GM19372 (cell line): Measurements from ENCODE around the gene PIGZ.
A peak's percentile ranks its signal among the peaks of the same experiment; 100 is the strongest.
"Not testable (repeated sequence)": the region's sequence is repeated elsewhere in the genome, so short reads cannot be mapped to it uniquely, and the experiment has no call there.

Source experiments
- ATAC-seq: cut with Tn5 transposase; IDR thresholded peaks from one replicate; pipeline ENCODE4 v1.9.1; 2021; ENCODE audit warnings: mild to moderate bottlenecking, low read depth, moderate library complexity; ENCODE audit not compliant: unreplicated experiment

Gene PIGZ

DNA sequence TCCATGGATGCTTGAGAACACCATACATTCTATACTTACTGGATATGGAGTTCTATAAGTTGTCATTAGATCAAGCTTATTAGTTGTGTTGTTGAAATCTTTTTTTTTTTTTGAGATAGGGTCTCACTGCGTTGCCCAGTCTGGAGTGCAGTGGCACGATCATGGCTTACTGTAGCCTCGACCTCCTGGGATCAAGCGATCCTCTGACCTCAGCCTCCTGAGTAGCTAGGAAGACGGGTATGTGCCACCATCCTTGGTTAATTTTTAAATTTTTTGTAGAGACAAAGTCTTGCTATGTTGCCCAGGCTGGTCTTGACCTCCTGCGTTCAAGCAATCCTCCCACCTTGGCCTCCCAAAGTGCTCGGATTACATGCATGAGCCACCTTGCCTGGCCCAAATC lies 13.8 kb downstream of the PIGZ start:
- no peak for ATAC-seq

GRCh38 chr3:196951371-196951770 lies 17.3 kb downstream of the PIGZ start:
- no peak for ATAC-seq

GRCh38 chr3:196949750-196950149 lies 18.9 kb downstream of the PIGZ start:
- no peak for ATAC-seq

- ATAC-seq = no peak
Measured at GRCh38 chr3:196949285-196949619, 19.4 kb downstream of the PIGZ start.

GRCh38 chr3:196948442-196949284 lies 20.0 kb downstream of the PIGZ start:
- no peak for ATAC-seq

- no peak for ATAC-seq
Measured at GRCh38 chr3:196947860-196948441, 20.7 kb downstream of the PIGZ start.

GRCh38 chr3:196947136-196947859 lies 21.3 kb downstream of the PIGZ start:
- no peak for ATAC-seq

DNA sequence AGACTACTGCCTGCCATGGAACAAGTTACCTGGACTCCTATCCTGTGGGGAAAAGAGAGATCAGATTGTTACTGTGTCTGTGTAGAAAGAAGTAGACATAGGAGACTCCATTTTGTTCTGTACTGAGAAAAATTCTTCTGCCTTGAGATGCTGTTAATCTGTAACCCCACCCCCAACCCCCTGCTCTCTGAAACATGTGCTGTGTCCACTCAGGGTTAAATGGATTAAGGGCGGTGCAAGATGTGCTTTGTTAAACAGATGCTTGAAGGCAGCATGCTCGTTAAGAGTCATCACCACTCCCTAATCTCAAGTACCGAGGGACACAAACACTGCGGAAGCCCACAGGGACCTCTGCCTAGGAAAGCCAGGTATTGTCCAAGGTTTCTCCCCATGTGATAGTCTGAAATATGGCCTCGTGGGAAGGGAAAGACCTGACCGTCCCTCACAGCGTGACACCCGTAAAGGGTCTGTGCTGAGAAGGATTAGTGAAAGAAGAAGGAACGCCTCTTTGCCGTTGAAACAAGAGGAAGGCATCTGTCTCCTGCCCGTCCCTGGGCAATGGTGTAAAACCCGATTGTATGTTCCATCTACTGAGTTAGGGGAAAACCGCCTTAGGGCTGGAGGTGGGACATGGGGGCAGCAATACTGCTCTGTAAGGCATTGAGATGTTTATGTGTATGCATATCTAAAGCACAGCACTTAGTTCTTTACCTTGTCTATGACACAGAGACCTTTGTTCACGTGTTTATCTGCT lies 24.4 kb downstream of the PIGZ start:
- not testable (repeated sequence) for ATAC-seq

- ATAC-seq = peak; percentile 9
Measured at GRCh38 chr3:196942915-196943277, 25.7 kb downstream of the PIGZ start.

- ATAC-seq = peak; percentile 90
Measured at GRCh38 chr3:196942226-196942914, 26.3 kb downstream of the PIGZ start, which contains the start of gene NCBP2. Gene NCBP2, minus strand, starts transcription at chr3:196942528. Its CDS starts 25 bp downstream, at chr3:196942503.

- ATAC-seq = peak; percentile 21
Measured at GRCh38 chr3:196941729-196942225, 26.9 kb downstream of the PIGZ start.

DNA sequence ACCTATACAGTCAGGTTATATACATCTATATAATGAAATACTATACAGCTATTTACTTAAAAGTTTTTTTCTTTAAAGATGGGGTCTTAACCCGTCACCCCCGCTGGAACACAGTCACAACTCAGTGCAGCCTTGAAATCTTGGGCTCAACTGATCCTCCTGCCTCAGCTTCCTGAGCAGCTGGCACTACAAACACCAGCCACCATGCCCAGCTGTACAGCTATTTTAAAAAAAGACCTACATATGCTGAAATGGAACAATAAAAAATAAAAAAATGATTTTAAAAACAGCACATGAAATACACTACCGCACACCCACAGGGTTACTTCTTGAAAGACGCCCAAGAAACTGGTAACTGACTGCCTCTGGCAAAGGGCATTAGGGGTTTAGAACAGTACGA lies 30.1 kb downstream of the PIGZ start:
- ATAC-seq = no peak

- ATAC-seq = no peak
Measured at GRCh38 chr3:196938124-196938523, 30.5 kb downstream of the PIGZ start.

DNA sequence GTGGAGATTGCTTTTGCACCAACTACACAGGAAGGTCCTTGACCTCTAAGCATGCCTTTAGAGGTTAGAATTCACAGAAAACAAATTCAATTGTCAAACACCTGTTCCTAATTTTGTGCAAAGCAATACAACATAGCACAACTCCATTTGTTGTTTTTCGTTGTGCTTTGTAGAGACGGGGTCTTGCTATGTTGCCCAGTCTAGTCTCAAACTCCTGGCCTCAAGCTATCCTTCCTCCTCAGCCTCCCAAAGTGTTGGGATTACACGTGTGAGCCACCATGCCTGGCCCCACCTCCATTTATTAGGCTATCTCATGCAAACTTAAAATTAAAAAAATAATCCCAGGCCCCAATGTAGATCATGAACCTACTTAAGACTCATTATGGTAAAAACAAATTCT lies 32.3 kb downstream of the PIGZ start:
- no peak for ATAC-seq

DNA sequence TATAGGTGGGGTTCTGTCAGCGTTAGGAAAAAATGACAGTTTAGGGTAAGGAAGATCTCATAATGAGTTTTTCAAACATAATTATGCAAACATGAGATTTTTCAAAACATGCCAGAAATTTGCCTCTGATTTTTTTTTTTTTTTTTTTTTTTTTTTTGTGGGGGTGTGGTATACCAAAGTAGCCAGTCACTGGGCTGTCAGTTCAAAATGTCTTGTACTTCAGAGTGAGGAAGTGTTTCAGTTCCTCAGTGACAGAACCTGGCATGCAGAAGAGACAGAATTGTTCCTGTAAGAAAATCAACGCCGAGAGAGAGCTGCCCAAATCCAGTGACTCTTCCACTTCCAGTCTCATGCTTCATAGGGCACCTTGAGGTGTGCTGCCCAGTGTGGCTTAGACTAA lies 36.0 kb downstream of the PIGZ start:
- ATAC-seq = no peak

DNA sequence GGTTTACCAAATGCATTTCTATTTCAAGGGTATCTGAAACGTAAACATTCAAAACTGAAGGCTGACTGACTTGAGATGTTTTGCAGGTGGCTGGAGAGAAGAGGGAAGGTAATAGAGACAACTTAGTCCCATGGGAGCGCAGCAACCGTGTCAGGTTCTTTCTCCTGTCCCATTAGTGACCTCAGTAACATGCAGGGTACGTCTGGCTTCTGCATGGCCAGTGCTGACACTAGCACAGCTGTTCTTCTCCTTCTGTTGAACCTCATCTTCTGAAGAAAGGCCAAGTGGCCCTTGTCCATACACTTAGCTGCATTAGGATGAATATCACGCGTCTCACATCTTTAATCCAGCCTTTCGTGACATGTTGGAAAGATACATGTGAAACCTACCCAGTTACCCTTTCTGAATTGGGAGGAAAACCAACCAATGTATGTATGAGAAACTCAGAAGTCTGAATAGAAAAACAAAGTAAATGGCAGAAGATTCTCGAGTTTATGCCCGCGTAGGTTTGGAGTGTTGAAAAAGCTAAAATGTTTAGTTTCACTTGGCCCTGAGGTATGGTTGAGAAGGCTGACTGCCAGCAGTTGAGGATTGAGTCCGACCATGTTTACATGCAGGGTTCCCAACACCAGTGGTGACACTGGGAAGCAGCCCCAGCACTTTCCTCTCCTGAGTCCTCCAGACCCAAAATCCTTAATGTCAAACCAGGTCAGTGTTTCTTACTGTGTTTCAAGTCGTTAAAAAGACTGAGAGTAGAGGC lies 36.6 kb downstream of the PIGZ start:
- ATAC-seq = no peak

- ATAC-seq = no peak
Measured at GRCh38 chr3:196931157-196931556, 37.5 kb downstream of the PIGZ start.

DNA sequence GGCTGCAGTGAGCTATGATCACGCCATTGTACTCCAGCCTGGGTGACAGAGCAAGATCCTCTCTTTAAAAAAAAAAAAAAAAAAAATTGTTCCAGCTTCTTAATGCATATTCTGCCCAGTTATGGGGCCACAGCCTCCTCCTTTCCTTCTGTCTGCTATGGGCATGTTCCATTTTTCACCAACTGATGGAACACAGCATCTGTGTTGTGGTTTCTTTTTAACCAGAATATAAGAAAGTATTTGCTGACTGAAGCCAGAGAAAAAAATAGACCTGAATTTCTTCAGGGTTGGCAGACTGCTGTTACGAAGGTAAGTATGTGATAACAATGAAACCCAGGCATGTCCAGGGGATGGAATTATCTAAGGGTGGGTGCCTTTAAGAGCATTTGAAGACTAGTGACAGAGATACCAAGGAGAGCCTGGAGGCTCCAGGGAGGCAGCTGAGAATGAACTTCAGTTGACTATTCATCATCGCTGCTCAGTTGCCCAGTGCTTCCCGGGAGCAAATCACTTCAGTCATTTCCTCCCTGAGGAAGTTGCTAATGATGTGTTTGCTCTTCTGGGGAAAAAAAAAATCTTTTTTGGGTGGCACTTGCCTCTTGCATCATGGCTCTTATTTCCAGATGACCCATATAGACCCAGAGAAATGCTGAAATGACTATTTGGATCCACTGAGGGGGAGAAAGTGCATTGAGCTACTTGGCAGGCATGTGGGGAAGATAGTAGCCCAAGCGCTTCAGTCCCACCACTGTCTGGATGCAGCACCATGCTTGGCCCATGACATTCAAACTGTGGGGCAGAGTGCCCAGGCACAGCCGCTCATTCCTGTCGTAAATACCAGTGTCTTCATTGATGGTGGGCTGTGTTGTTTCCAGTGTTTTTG lies 40.8 kb downstream of the PIGZ start:
- no peak for ATAC-seq
